Testis (tissue), 3 donors: ENCODE results near the gene SLC23A2. TPM values are rescaled to one million over a fixed set of nuclear protein-coding genes. Genes with fewer than 3 reads are reported as not detected.
A peak's percentile ranks its signal among the peaks of the same experiment; 100 is the strongest.

Experiments
- DNase-seq: peaks from one replicate; pipeline ENCODE4 v3.0.0-alpha.2; 2019
- H3K27ac ChIP-seq, 2 donors: fragments of 200-600 bp; sonication (generic); one replicate each; pipeline ENCODE4 v1.5.1; 2019
- H3K27me3 ChIP-seq: fragments of 200-600 bp; sonication (generic); one replicate; pipeline ENCODE4 v1.5.1; 2019
- H3K36me3 ChIP-seq: fragments of 200-600 bp; sonication (generic); one replicate; pipeline ENCODE4 v1.5.1; 2017; ENCODE audit warnings: low read depth; ENCODE audit errors: missing control alignments
- H3K4me1 ChIP-seq: fragments of 200-600 bp; sonication (generic); one replicate; pipeline ENCODE4 v1.5.1; 2019
- H3K4me3 ChIP-seq, 2 donors: fragments of 200-600 bp; sonication (generic); one replicate each; pipeline ENCODE4 v1.5.1; 2017 to 2019
- H3K9me3 ChIP-seq: fragments of 200-600 bp; sonication (generic); one replicate; pipeline ENCODE4 v1.5.1; 2017
- POLR2A ChIP-seq: fragments of 450-650 bp; IDR thresholded peaks from one replicate; pipeline ENCODE4 v1.6.1; 2017; ENCODE audit warnings: antibody characterized with exemption, mild to moderate bottlenecking, moderate library complexity
- WGBS, 2 donors: methylation state at CpG; one replicate each; pipeline ENCODE4 v1.1.5; 2018; 5-methylcytosine and 5-hydroxymethylcytosine counted together
- intact Hi-C: fragments of 100-400 bp; cut with DNase I; formaldehyde crosslinking; loops from one replicate; pipeline ENCODE4 v1.15.1; 2023; ENCODE audit warnings: low total_unique reads
- polyA plus RNA-seq: library from polyadenylated mRNA; stranded (reverse); fragments of 350-450 nt; fragmentation: Illumina TruSeq; extraction: RNeasy Lipid Tissue Mini Kit (QIAGEN cat#74804); gene quantifications from one replicate; pipeline ENCODE4 v1.2.3, GENCODE V29; 2014; ENCODE audit warnings: low read depth, low replicate concordance; ENCODE audit not compliant: insufficient read depth
- total RNA-seq, 2 donors: library from RNA; depleted of rRNA; stranded (reverse); fragments of >200 nt; gene quantifications; one replicate each; pipeline ENCODE4 v1.2.3, GENCODE V29; 2016
- TF ChIP-seq, protein P1 (sequence below), 3 experiments: fragments of 450-650 bp in 2 of 3; fragments of 200-600 bp in 1 of 3; sonication (generic) in 1 of 3; IDR thresholded peaks; one replicate each; pipeline ENCODE4 v1.5.1; 2016 to 2019; ENCODE audit warnings: antibody characterized with exemption in 3 of 3, mild to moderate bottlenecking in 2 of 3, moderate library complexity in 1 of 3

The SLC23A2 gene
- total and polyA plus RNA-seq, 3 donors from 2014 or later = 23.6 to 49.3 (median 40.7) TPM

DNA sequence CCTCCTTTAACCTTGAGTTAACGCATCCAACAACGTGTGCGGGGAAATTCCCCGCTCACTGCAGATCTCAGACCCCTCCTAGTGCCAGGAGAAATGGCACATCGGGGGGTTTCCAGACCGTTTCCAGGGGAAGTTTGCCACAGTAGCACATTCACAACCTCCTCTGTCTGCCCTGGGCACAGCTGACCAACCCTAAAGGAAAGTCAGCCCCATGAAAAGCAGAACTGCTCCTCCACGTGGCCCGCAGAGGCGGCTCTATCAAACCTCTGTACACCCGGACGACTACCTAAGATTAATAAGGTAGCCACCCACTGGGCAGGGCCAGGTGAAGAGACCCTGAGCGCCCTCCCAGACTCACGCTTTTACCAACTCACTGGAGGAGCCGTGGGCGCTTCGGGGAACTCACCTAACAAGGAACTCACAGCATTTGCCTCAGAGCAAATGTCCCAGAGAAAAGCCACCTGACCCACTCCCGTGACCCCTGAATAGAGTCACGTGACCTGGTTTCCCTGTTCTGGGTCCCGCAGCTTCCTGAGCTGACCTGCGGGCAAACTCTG lies 186.5 kb downstream of the SLC23A2 start:
- Histone ChIP-seq H3K9me3 (no peaks in the 10 kb centered on the region), H3K4me1 (peaks cover 37% of the 10 kb centered on the region), H3K27me3 (no peaks in the 10 kb centered on the region), H3K4me3 (no peak overlapping the region), H3K27ac (peak overlapping the region; percentile 73 to 86), H3K36me3 (no peaks in the 10 kb centered on the region)
- 60 to 63% methylated on average over 13 to 20 of the region's 20 CpGs for WGBS, 2 donors
- intact Hi-C loops = no loop called here
- no peak for TF ChIP-seq POLR2A
- no peak for DNase-seq

DNA sequence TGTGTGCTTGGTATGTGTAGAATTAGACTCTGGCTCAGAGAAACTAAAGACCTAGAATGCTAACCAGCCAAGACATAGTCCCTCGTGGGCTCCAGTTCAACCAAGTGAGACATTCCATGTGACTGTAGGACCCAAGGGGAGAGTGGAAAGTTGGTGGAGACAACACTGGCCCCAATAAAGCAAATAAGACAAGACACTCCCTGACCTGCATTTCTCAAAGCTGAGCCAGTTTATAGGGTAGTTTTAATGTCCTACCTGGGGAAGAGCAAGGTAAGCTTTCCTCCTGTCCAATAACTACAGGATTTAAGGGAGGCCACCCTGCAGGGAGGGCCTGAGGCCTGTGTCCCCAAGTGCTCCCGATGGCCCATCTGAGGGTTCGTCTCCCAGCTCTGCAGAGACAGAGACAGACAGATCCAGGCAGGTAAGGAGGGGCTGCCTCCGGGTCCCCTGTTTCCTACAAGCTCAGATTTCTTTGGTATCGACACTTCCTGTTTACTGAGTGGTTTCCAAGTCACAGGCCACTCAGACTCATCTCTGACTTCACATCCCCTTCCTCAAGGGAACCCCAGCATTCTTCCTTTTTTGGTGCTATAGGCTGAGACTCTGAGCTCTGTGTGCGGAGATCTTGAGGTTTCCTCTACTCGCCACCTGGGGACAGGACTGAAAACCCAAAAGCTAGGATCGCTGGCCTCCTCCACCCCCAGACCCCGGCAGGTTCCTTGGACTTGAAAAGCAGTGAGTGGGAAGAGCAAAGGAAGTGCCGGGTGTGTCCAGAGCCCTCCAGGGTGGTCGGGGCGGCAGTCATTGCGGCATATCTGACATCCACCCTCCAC lies 187.2 kb downstream of the SLC23A2 start:
- Histone ChIP-seq H3K9me3 (no peaks in the 10 kb centered on the region), H3K4me1 (peaks cover 44% of the 10 kb centered on the region), H3K36me3 (no peaks in the 10 kb centered on the region), H3K4me3 (no peak overlapping the region), H3K27ac (peak overlapping the region; percentile 73 to 86), H3K27me3 (no peaks in the 10 kb centered on the region)
- TF ChIP-seq, protein P1, sequence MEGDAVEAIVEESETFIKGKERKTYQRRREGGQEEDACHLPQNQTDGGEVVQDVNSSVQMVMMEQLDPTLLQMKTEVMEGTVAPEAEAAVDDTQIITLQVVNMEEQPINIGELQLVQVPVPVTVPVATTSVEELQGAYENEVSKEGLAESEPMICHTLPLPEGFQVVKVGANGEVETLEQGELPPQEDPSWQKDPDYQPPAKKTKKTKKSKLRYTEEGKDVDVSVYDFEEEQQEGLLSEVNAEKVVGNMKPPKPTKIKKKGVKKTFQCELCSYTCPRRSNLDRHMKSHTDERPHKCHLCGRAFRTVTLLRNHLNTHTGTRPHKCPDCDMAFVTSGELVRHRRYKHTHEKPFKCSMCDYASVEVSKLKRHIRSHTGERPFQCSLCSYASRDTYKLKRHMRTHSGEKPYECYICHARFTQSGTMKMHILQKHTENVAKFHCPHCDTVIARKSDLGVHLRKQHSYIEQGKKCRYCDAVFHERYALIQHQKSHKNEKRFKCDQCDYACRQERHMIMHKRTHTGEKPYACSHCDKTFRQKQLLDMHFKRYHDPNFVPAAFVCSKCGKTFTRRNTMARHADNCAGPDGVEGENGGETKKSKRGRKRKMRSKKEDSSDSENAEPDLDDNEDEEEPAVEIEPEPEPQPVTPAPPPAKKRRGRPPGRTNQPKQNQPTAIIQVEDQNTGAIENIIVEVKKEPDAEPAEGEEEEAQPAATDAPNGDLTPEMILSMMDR (IDR thresholded peaks at IDR 0.05) = no peak
- TF ChIP-seq POLR2A = no peak
- 38 to 58% methylated on average over 12 to 13 of the region's 13 CpGs for WGBS, 2 donors
- DNase-seq = peak; percentile 41
- intact Hi-C loops = no loop called here

DNA sequence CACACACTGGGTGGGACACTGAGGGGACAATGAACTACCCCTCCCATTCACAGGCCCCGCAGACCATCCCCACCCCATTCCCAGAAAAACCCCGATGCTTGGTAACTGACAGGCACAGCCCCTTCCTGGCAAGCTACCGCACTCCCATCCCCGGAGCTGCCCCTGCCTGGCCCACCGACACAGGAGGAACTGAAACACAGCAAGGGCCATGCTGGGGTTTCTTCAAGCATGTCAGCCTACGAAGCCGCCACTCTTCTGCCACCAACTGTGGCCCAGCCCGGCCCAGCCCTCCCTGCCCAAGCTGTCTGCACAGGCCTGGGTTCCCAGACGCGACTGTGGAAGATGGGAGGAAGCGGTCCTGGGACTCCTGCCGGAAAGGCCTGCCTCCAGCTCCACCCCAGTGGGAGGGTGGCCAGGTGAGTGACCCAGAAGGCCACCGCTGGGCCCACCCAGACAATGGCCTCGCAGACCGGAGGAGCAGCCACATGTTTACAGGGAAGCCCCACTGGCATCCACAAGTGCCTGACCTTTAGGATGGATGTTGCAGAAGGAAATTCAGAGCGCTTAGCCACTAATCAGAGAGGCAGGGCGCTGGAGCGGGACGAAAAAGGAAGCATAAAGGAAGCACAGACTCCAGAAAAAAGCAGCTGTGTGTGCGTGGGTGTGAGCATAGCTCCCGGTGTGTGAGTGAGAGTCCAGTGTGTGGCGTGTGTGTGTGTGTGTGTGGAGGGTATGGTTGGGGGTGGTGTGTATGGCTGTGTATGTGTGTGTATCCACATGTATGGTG lies 188.0 kb downstream of the SLC23A2 start:
- TF ChIP-seq, protein P1 (IDR thresholded peaks at IDR 0.05) = no peak
- TF ChIP-seq POLR2A = no peak
- intact Hi-C loops = no loop called here
- peak; percentile 47 for DNase-seq
- H3K27me3 ChIP-seq = no peaks in the 10 kb centered on the region
- no peaks in the 10 kb centered on the region for H3K9me3 ChIP-seq
- no peaks in the 10 kb centered on the region for H3K36me3 ChIP-seq
- H3K4me3 ChIP-seq = no peak overlapping the region
- H3K4me1 ChIP-seq = peaks cover 45% of the 10 kb centered on the region
- H3K27ac ChIP-seq = peak overlapping the region; percentile 59 to 86
- 48 to 63% methylated on average over 11 to 22 of the region's 22 CpGs for WGBS, 2 donors

DNA sequence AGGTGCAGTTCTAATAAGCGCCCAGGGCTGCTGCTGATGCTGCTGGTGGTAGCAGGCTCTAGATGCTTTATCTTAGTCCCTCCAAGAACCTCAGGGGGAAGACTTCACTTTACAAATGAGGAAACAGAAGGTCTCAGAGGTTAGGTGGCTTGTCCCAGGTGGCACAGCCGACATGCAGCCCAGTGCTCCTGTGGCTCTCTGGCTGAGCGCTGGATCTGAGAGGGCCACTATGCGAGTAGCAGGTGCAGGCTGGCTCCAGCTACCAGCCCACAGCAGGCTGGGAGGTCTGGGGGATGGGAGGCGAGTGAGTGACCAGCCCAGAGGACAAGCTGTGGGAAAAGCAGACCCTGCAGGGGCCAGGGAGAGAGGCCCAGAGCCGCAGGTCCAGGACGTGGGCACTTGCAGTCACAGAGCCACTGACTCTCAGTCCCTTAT lies 188.7 kb downstream of the SLC23A2 start:
- WGBS, 2 donors = 80 to 92% methylated on average over 4 to 7 of the region's 7 CpGs
- no peak for TF ChIP-seq POLR2A
- TF ChIP-seq, protein P1 (IDR thresholded peaks at IDR 0.05) = no peak
- no peaks in the 10 kb centered on the region for H3K27me3 ChIP-seq
- peak overlapping the region; percentile 59 to 86 for H3K27ac ChIP-seq
- no peak overlapping the region for H3K4me3 ChIP-seq
- intact Hi-C loops = no loop called here
- DNase-seq = no peak
- H3K36me3 ChIP-seq = no peaks in the 10 kb centered on the region
- no peaks in the 10 kb centered on the region for H3K9me3 ChIP-seq
- H3K4me1 ChIP-seq = peaks cover 47% of the 10 kb centered on the region

DNA sequence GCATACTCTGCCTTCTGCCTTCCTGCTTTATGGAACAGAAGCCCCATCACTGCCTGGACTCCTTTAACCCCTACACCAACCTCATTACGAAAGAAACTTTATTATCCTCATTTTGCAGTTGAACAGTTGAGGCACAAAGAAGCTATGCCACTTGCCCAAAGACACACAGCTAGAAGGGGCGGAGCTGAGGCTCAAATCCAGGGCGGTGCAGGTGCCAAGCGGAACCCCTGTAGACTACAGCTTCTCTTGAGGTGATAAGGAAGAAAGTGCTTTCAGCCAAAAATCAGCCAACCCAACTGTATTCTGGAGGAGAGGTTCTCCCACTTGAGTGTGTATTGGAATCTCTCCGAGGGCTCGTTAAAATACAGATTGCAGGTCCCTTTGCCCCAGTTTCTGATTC lies 189.1 kb downstream of the SLC23A2 start:
- no peak for DNase-seq
- peak overlapping the region in 1 of 2 donors; percentile 64 for H3K27ac ChIP-seq
- H3K9me3 ChIP-seq = no peaks in the 10 kb centered on the region
- intact Hi-C loops = no loop called here
- TF ChIP-seq, protein P1 (IDR thresholded peaks at IDR 0.05) = no peak
- no peak for TF ChIP-seq POLR2A
- no peaks in the 10 kb centered on the region for H3K36me3 ChIP-seq
- WGBS, 2 donors = 86 to 89% methylated on average over 6 of the region's 6 CpGs
- H3K4me1 ChIP-seq = peaks cover 47% of the 10 kb centered on the region
- no peak overlapping the region for H3K4me3 ChIP-seq
- H3K27me3 ChIP-seq = no peaks in the 10 kb centered on the region
